Activated CD4-positive, alpha-beta T cell treated with anti-CD3 and anti-CD28 coated beads, Interleukin-2, amount 10 ng/mL, durations not matched to agents 7 days and 5 days (primary cell): ENCODE results near the gene ITGB5. TPM values are rescaled to one million over a fixed set of nuclear protein-coding genes. Genes with fewer than 3 reads are reported as not detected.

Experiments used
- CTCF ChIA-PET: fragments of 350-600 bp; sonication (Branson Sonifier 250); formaldehyde crosslinking; loops from one replicate; lab custom pipeline; 2021; ENCODE audit warnings: antibody characterized with exemption; lab: Charles Lee
- POLR2A ChIA-PET: fragments of 350-600 bp; sonication (Branson Sonifier 250); formaldehyde crosslinking; loops from one replicate; lab custom pipeline; 2021; ENCODE audit warnings: antibody characterized with exemption; lab: Charles Lee
- DNase-seq: peaks from one replicate; pipeline ENCODE4 v3.0.0-alpha.2; 2020
- H3K27ac Mint-ChIP-seq: one replicate; pipeline ENCODE4 v1.8.0; 2021; ENCODE audit warnings: mild to moderate bottlenecking, moderate library complexity, mixed read lengths
- H3K27me3 Mint-ChIP-seq: one replicate; pipeline ENCODE4 v1.8.0; 2021; ENCODE audit warnings: mixed read lengths
- H3K36me3 Mint-ChIP-seq: one replicate; pipeline ENCODE4 v1.8.0; 2021; ENCODE audit warnings: low read depth, mixed read lengths
- H3K4me1 Mint-ChIP-seq: one replicate; pipeline ENCODE4 v1.8.0; 2021; ENCODE audit warnings: mixed read lengths
- H3K4me3 Mint-ChIP-seq: one replicate; pipeline ENCODE4 v1.8.0; 2021; ENCODE audit warnings: mild to moderate bottlenecking, moderate library complexity, mixed read lengths
- H3K9me3 Mint-ChIP-seq: one replicate; pipeline ENCODE4 v1.8.0; 2021; ENCODE audit warnings: mixed read lengths
- total RNA-seq, 2 experiments: library from RNA; stranded (reverse); gene quantifications; one replicate each; pipeline ENCODE4 v1.2.3, GENCODE V29; 2021

Gene ITGB5
- total RNA-seq, 2 experiments from 2014 or later, result 0.15 to 0.37 TPM

- POLR2A ChIA-PET, result no interaction called here
- H3K36me3 Mint-ChIP-seq, result no peaks in the 10 kb centered on the region
- H3K9me3 Mint-ChIP-seq, result no peaks in the 10 kb centered on the region
- H3K27me3 Mint-ChIP-seq, result peaks cover 5% of the 10 kb centered on the region
- CTCF ChIA-PET, result interaction anchor here (0.6 to 1.1 kb wide), 2 partner anchors 32 to 89 kb away, joined by 3 read pairs; no protein-coding TSS in a partner anchor
- H3K4me3 Mint-ChIP-seq, result no peak overlapping the region
- H3K27ac Mint-ChIP-seq, result no peak overlapping the region
- DNase-seq, result no peak
- no peaks in the 10 kb centered on the region for H3K4me1 Mint-ChIP-seq
Observed at GRCh38 chr3:124850633-124851032, 36.5 kb downstream of the ITGB5 start.

- POLR2A ChIA-PET, result no interaction called here
- Mint-ChIP-seq H3K36me3 (no peaks in the 10 kb centered on the region), H3K9me3 (no peaks in the 10 kb centered on the region), H3K4me3 (no peak overlapping the region), H3K27ac (no peak overlapping the region), H3K27me3 (peaks cover 3% of the 10 kb centered on the region), H3K4me1 (no peaks in the 10 kb centered on the region)
- CTCF ChIA-PET, result interaction anchor here (1.1 kb wide), 1 partner anchor 88 kb away, joined by 3 read pairs; no protein-coding TSS in a partner anchor
- no peak for DNase-seq
Observed at GRCh38 chr3:124850212-124850611, 37.0 kb downstream of the ITGB5 start.

GRCh38 chr3:124848300-124848699 is 38.9 kb downstream of the ITGB5 start:
- Mint-ChIP-seq H3K9me3 (no peaks in the 10 kb centered on the region), H3K36me3 (no peaks in the 10 kb centered on the region), H3K27ac (no peak overlapping the region), H3K27me3 (peaks cover 3% of the 10 kb centered on the region), H3K4me3 (no peak overlapping the region), H3K4me1 (no peaks in the 10 kb centered on the region)
- no peak for DNase-seq
- POLR2A ChIA-PET, result no interaction called here
- CTCF ChIA-PET, result no interaction called here

GRCh38 chr3:124847863-124848262 is 39.3 kb downstream of the ITGB5 start:
- peaks cover 3% of the 10 kb centered on the region for H3K27me3 Mint-ChIP-seq
- H3K27ac Mint-ChIP-seq, result no peak overlapping the region
- no peak overlapping the region for H3K4me3 Mint-ChIP-seq
- ChIA-PET POLR2A (no interaction called here), CTCF (no interaction called here)
- H3K9me3 Mint-ChIP-seq, result no peaks in the 10 kb centered on the region
- DNase-seq, result no peak
- H3K4me1 Mint-ChIP-seq, result no peaks in the 10 kb centered on the region
- H3K36me3 Mint-ChIP-seq, result no peaks in the 10 kb centered on the region

- DNase-seq, result no peak
- Mint-ChIP-seq H3K27me3 (peaks cover 3% of the 10 kb centered on the region), H3K9me3 (no peaks in the 10 kb centered on the region), H3K36me3 (no peaks in the 10 kb centered on the region), H3K4me1 (no peaks in the 10 kb centered on the region), H3K27ac (no peak overlapping the region), H3K4me3 (no peak overlapping the region)
- POLR2A ChIA-PET, result no interaction called here
- CTCF ChIA-PET, result no interaction called here
Observed at GRCh38 chr3:124847051-124847450, 40.1 kb downstream of the ITGB5 start.

- no peak for DNase-seq
- Mint-ChIP-seq H3K27me3 (no peaks in the 10 kb centered on the region), H3K4me1 (no peaks in the 10 kb centered on the region), H3K4me3 (no peak overlapping the region), H3K27ac (no peak overlapping the region), H3K9me3 (no peaks in the 10 kb centered on the region), H3K36me3 (no peaks in the 10 kb centered on the region)
- ChIA-PET CTCF (interaction anchor here (0.6 kb wide), 1 partner anchor 1030 kb away, joined by 3 read pairs; no protein-coding TSS in a partner anchor), POLR2A (no interaction called here)
Observed at GRCh38 chr3:124846189-124846588, 41.0 kb downstream of the ITGB5 start.

GRCh38 chr3:124845406-124845805 is 41.8 kb downstream of the ITGB5 start:
- CTCF ChIA-PET, result interaction anchor here (1.2 to 3.3 kb wide), 2 partner anchors 12 to 24 kb away, joined by 3 to 12 read pairs; no protein-coding TSS in a partner anchor
- DNase-seq, result no peak
- H3K4me3 Mint-ChIP-seq, result no peak overlapping the region
- H3K27ac Mint-ChIP-seq, result no peak overlapping the region
- H3K4me1 Mint-ChIP-seq, result no peaks in the 10 kb centered on the region
- H3K36me3 Mint-ChIP-seq, result no peaks in the 10 kb centered on the region
- H3K9me3 Mint-ChIP-seq, result no peaks in the 10 kb centered on the region
- POLR2A ChIA-PET, result no interaction called here
- H3K27me3 Mint-ChIP-seq, result no peaks in the 10 kb centered on the region

- DNase-seq, result no peak
- Mint-ChIP-seq H3K4me1 (no peaks in the 10 kb centered on the region), H3K36me3 (no peaks in the 10 kb centered on the region), H3K9me3 (no peaks in the 10 kb centered on the region), H3K27me3 (no peaks in the 10 kb centered on the region), H3K27ac (no peak overlapping the region), H3K4me3 (no peak overlapping the region)
- CTCF ChIA-PET, result interaction anchor here (3.3 kb wide), 1 partner anchor 13 kb away, joined by 12 read pairs; no protein-coding TSS in a partner anchor
- POLR2A ChIA-PET, result interaction anchor here (0.6 kb wide), 1 partner anchor 57 kb away, joined by 3 read pairs; no protein-coding TSS in a partner anchor
Observed at GRCh38 chr3:124843506-124844177, 43.5 kb downstream of the ITGB5 start.

GRCh38 chr3:124843047-124843446 is 44.1 kb downstream of the ITGB5 start:
- Mint-ChIP-seq H3K27ac (no peak overlapping the region), H3K9me3 (no peaks in the 10 kb centered on the region), H3K4me3 (no peak overlapping the region), H3K27me3 (no peaks in the 10 kb centered on the region), H3K36me3 (no peaks in the 10 kb centered on the region), H3K4me1 (no peaks in the 10 kb centered on the region)
- DNase-seq, result no peak
- CTCF ChIA-PET, result interaction anchor here (0.7 to 3.3 kb wide), 2 partner anchors 13 to 14 kb away, joined by 3 to 12 read pairs; no protein-coding TSS in a partner anchor
- POLR2A ChIA-PET, result no interaction called here

- Mint-ChIP-seq H3K4me3 (no peak overlapping the region), H3K27me3 (peaks cover 9% of the 10 kb centered on the region), H3K36me3 (no peaks in the 10 kb centered on the region), H3K27ac (no peak overlapping the region), H3K9me3 (no peaks in the 10 kb centered on the region), H3K4me1 (peaks cover 2% of the 10 kb centered on the region)
- CTCF ChIA-PET, result no interaction called here
- POLR2A ChIA-PET, result no interaction called here
- no peak for DNase-seq
Observed at GRCh38 chr3:124841517-124841916, 45.6 kb downstream of the ITGB5 start.

GRCh38 chr3:124840331-124840730 is 46.8 kb downstream of the ITGB5 start:
- DNase-seq, result no peak
- Mint-ChIP-seq H3K9me3 (no peaks in the 10 kb centered on the region), H3K36me3 (no peaks in the 10 kb centered on the region), H3K4me3 (no peak overlapping the region), H3K4me1 (peaks cover 8% of the 10 kb centered on the region), H3K27me3 (peaks cover 9% of the 10 kb centered on the region), H3K27ac (no peak overlapping the region)
- CTCF ChIA-PET, result no interaction called here
- POLR2A ChIA-PET, result no interaction called here

GRCh38 chr3:124839896-124840295 is 47.3 kb downstream of the ITGB5 start:
- no peaks in the 10 kb centered on the region for H3K9me3 Mint-ChIP-seq
- ChIA-PET POLR2A (no interaction called here), CTCF (no interaction called here)
- peaks cover 13% of the 10 kb centered on the region for H3K4me1 Mint-ChIP-seq
- H3K36me3 Mint-ChIP-seq, result no peaks in the 10 kb centered on the region
- no peak overlapping the region for H3K4me3 Mint-ChIP-seq
- no peak overlapping the region for H3K27ac Mint-ChIP-seq
- H3K27me3 Mint-ChIP-seq, result peaks cover 12% of the 10 kb centered on the region
- DNase-seq, result no peak

GRCh38 chr3:124838963-124839362 is 48.2 kb downstream of the ITGB5 start:
- Mint-ChIP-seq H3K27ac (no peak overlapping the region), H3K36me3 (no peaks in the 10 kb centered on the region), H3K4me1 (peaks cover 17% of the 10 kb centered on the region), H3K27me3 (peaks cover 16% of the 10 kb centered on the region), H3K4me3 (no peak overlapping the region), H3K9me3 (no peaks in the 10 kb centered on the region)
- DNase-seq, result no peak
- POLR2A ChIA-PET, result no interaction called here
- CTCF ChIA-PET, result no interaction called here
